ENCODE results near the gene STYK1. TPM values are rescaled to one million over a fixed set of nuclear protein-coding genes. Genes with fewer than 3 reads are reported as not detected.
A peak's percentile ranks its signal among the peaks of the same experiment; 100 is the strongest.

The STYK1 gene
- 0.53 TPM for total RNA-seq
- long read RNA-seq, partial matches to known transcripts: 0 of 2 reads
- long read RNA-seq, other reads (novel, unspliced or antisense): 2 of 2 reads

GRCh38 chr12:10673659-10674384 is at the start of gene STYK1:
Gene STYK1 (minus strand): TSS chr12:10674052. CDS start chr12:10634618, 39,434 bp downstream.
- peaks cover 10% of the 10 kb centered on the region for H3K4me1 ChIP-seq
- no peaks in the 10 kb centered on the region for H3K36me3 ChIP-seq
- no peaks in the 10 kb centered on the region for H3K9me3 ChIP-seq
- no peaks in the 10 kb centered on the region for H3K27me3 ChIP-seq (ENCODE audit: low read depth)
- H3K4me3 ChIP-seq: peak within 1 kb of the TSS; percentile 58
- intact Hi-C loops (cut with DNase I): no loop called here
- H3K27ac ChIP-seq: peak within 1 kb of the TSS; percentile 28
- ATAC-seq: peak; percentile 93 to 94
- peak; percentile 72 for DNase-seq
- TF ChIP-seq CTCF (IDR thresholded peaks at IDR 0.05): peak; percentile 90

GRCh38 chr12:10722905-10723746 is 49.3 kb upstream of the STYK1 start, which contains the start of gene YBX3:
Gene YBX3 (minus strand): TSS chr12:10723323. CDS start chr12:10723111, 212 bp downstream.
- no peak for TF ChIP-seq CTCF (IDR thresholded peaks at IDR 0.05)
- intact Hi-C loops (cut with DNase I): no loop called here
- Histone ChIP-seq H3K4me1 (peaks cover 42% of the 10 kb centered on the region), H3K27me3 (ENCODE audit: low read depth) (no peaks in the 10 kb centered on the region), H3K9me3 (no peaks in the 10 kb centered on the region), H3K4me3 (peak within 1 kb of the TSS; percentile 91), H3K27ac (peak within 1 kb of the TSS; percentile 98), H3K36me3 (no peaks in the 10 kb centered on the region)
- peak; percentile 83 to 85 for ATAC-seq
- peak; percentile 90 for DNase-seq

- ATAC-seq (peak; percentile 64 to 71), DNase-seq (peak; percentile 68)
- Histone ChIP-seq H3K36me3 (no peaks in the 10 kb centered on the region), H3K27me3 (ENCODE audit: low read depth) (no peaks in the 10 kb centered on the region), H3K9me3 (no peaks in the 10 kb centered on the region), H3K4me1 (peaks cover 48% of the 10 kb centered on the region), H3K4me3 (peak overlapping the region; percentile 91), H3K27ac (peak overlapping the region; percentile 98)
- no peak for TF ChIP-seq CTCF (IDR thresholded peaks at IDR 0.05)
- intact Hi-C loops (cut with DNase I): no loop called here
Measured at GRCh38 chr12:10722502-10722904, 48.7 kb upstream of the STYK1 start.

GRCh38 chr12:10721651-10722501 is 48.0 kb upstream of the STYK1 start:
- Histone ChIP-seq H3K36me3 (no peaks in the 10 kb centered on the region), H3K4me1 (peaks cover 55% of the 10 kb centered on the region), H3K4me3 (peak overlapping the region; percentile 91), H3K27ac (peak overlapping the region; percentile 98), H3K27me3 (ENCODE audit: low read depth) (no peaks in the 10 kb centered on the region), H3K9me3 (no peaks in the 10 kb centered on the region)
- TF ChIP-seq CTCF (IDR thresholded peaks at IDR 0.05): no peak
- intact Hi-C loops (cut with DNase I): no loop called here
- peak; percentile 95 to 96 for ATAC-seq
- DNase-seq: peak; percentile 91
